Fibroblast of the aortic adventitia (primary cell): ENCODE results near the gene DDX25. TPM values are rescaled to one million over a fixed set of nuclear protein-coding genes. Genes with fewer than 3 reads are reported as not detected.

ENCODE experiments used
- DNase-seq: peaks from one replicate; pipeline ENCODE4 v3.0.0-alpha.2; 2010; ENCODE audit warnings: low read depth
- H3K4me3 ChIP-seq: 2 replicates; pipeline ENCODE4 v1.5.1; 2011; ENCODE audit warnings: low read depth, mild to moderate bottlenecking, control low read depth, low read length, moderate library complexity
- CTCF ChIP-seq: IDR thresholded peaks from 2 replicates; pipeline ENCODE4 v1.5.1; 2011; ENCODE audit warnings: mild to moderate bottlenecking, low read length, control low read depth, inconsistent platforms; ENCODE audit not compliant: insufficient read depth
- total RNA-seq: library from RNA; depleted of rRNA; stranded (reverse); fragments of >200 nt; gene quantifications from 2 replicates; pipeline ENCODE4 v1.2.3, GENCODE V29; 2012; ENCODE audit warnings: low replicate concordance

Gene DDX25
- total RNA-seq, 1 donor = under 0.01 TPM

DNA sequence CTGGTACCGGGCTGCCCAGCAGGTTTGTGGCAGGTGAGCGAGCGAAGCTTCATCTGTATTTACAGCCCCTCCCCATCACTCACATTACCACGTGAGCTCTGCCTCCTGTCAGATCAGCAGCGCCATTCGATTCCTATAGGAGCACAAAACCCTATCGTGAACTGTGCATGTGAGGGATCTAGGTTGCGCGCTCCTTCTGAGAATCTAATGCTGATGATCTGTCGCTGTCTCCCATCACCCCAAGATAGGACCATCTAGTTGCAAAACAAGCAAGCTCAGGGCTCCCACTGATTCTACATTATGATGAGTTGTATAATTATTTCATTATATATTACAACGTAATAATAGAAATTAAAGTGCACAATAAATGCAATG lies 25.8 kb downstream of the DDX25 start:
- no peak for TF ChIP-seq CTCF
- no peak for DNase-seq

GRCh38 chr11:125931116-125931515 lies 26.8 kb downstream of the DDX25 start:
- no peak for DNase-seq
- TF ChIP-seq CTCF = no peak
- H3K4me3 ChIP-seq = no peak overlapping the region

More for the DNA sequence above, 25.8 kb downstream of the DDX25 start:
- no peak overlapping the region for H3K4me3 ChIP-seq

DNA sequence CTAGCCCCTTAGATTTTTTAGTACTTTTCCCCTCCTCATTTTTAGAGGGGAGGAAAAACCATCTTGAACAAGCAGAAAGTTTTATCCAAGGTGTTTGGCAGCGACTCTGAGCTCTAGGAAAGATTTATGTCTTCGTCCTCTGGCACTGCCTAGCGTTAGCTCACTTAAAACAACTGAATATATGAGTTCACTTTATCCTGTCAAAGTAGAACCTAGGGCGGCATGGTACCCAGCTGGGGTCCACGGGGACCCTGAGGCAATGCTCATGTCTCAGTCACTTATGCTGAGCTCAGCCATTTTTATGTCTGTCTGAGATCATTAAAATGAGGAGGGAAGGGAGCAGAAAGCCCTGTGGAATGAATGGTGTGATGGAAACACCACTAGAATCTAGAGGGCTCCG lies 27.4 kb downstream of the DDX25 start:
- H3K4me3 ChIP-seq = no peak overlapping the region
- no peak for DNase-seq
- no peak for TF ChIP-seq CTCF

DNA sequence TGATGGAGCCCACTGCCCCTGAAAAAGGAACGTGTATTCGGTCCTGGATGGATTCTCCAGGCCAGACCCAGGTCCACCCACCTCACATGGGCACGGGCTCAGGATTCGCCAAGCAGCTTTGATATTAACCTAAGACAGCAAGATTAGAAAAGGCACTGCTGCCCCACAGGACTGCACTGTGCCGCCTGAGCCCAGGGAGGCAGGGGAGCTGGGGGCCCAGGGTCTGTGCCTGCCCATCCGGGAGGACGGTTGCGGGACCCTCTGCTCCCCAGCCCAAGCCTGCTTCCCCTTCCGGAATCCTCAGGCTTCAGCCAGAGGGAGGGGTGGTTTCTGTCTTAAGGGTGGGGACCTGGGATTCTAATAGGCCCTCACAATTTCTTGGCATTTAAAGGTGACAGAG lies 28.0 kb downstream of the DDX25 start:
- DNase-seq = no peak
- TF ChIP-seq CTCF = no peak
- no peak overlapping the region for H3K4me3 ChIP-seq

- TF ChIP-seq CTCF = no peak
- no peak overlapping the region for H3K4me3 ChIP-seq
- DNase-seq = no peak
These were observed 28.9 kb downstream of the DDX25 start for GRCh38 chr11:125933030-125933813.

GRCh38 chr11:125934473-125934872 lies 30.2 kb downstream of the DDX25 start:
- DNase-seq = no peak
- no peak overlapping the region for H3K4me3 ChIP-seq
- no peak for TF ChIP-seq CTCF

DNA sequence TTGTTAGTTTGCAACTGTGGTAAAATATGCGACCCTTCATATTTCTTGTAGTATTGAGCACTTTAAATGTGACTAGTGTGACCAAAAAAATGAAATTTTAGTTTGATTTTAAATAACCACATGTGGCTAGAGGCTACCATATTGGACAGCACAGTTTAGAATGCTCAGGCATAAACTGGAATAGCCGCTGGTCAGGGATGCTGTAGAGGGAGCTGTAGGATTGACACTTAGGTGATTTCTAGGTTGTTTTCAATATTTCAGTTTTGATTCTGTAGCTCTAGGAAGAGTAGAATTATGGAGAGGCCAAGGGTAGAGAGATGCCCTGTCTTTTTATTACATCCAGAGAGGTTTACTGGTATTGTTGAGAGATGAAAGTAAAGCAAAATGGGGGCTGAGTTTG lies 30.7 kb downstream of the DDX25 start:
- no peak for TF ChIP-seq CTCF
- H3K4me3 ChIP-seq = no peak overlapping the region
- DNase-seq = no peak
